Lower leg skin (tissue), 4 donors: ENCODE data around the gene RCN2. TPM values are rescaled to one million over a fixed set of nuclear protein-coding genes. Genes with fewer than 3 reads are reported as not detected.

ENCODE experiments used
- DNase-seq, 2 donors: peaks; one replicate each; pipeline ENCODE4 v3.0.0-alpha.2; 2019; ENCODE audit warnings: low spot score in 2 of 2
- H3K4me3 ChIP-seq: fragments of 200-600 bp; sonication (generic); 2 replicates; pipeline ENCODE4 v1.5.1; 2017; ENCODE audit warnings: mild to moderate bottlenecking, low read depth; ENCODE audit not compliant: poor library complexity, severe bottlenecking
- CTCF ChIP-seq, 3 donors: fragments of 450-650 bp; IDR thresholded peaks; one replicate each; pipeline ENCODE4 v1.5.1; 2016; ENCODE audit warnings: antibody characterized with exemption in 3 of 3, mild to moderate bottlenecking in 3 of 3, moderate library complexity in 2 of 3
- POLR2A ChIP-seq, 2 donors: fragments of 450-650 bp; IDR thresholded peaks; one replicate each; pipeline ENCODE4 v1.6.1; 2016 to 2017; ENCODE audit warnings: antibody characterized with exemption in 2 of 2, mild to moderate bottlenecking in 1 of 2, moderate library complexity in 1 of 2
- WGBS, 2 donors: methylation state at CpG; one replicate each; pipeline ENCODE4 v1.1.5; 2018; 5-methylcytosine and 5-hydroxymethylcytosine counted together
- intact Hi-C: fragments of 100-400 bp; cut with DNase I; formaldehyde crosslinking; loops from one replicate; pipeline ENCODE4 v1.15.0; 2023; ENCODE audit warnings: low total_unique reads
- total RNA-seq, 4 donors: library from RNA; depleted of rRNA; stranded (reverse); fragments of >200 nt; gene quantifications; one replicate each; pipeline ENCODE4 v1.1.0, GENCODE V29; 2016

RCN2 gene
- total RNA-seq, 4 donors from 2014 or later, result 21.4 to 29.2 (median 23.8) TPM

DNA sequence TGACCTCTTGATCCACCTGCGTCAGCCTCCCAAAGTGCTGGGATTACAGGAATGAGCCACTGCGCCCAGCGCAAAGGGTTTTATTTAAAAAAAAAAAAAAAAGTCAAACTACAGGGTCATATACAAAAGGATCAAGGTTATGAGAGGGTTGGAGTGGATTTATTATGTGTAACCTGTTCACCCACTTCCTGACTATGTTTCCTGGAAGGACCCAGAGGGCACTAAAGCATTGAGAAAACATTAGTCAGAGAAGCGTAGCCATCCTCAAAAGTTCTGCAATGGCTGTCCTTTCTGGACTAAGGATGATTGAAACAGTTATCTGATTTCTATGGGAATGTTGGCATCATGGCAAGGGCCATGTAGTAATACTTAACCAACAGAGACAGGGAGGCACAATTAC lies 19.1 kb upstream of the RCN2 start:
- 84% methylated on average over 4 of the region's 4 CpGs for WGBS, 2 donors
- DNase-seq, result no peak
- intact Hi-C loops, result no loop called here
- H3K4me3 ChIP-seq, result no peak overlapping the region
- no peak for TF ChIP-seq POLR2A (IDR thresholded peaks at IDR 0.05)
- TF ChIP-seq CTCF (IDR thresholded peaks at IDR 0.05), result no peak

- H3K4me3 ChIP-seq, result no peak overlapping the region
- intact Hi-C loops, result no loop called here
- no peak for TF ChIP-seq POLR2A (IDR thresholded peaks at IDR 0.05)
- TF ChIP-seq CTCF (IDR thresholded peaks at IDR 0.05), result no peak
- 59 to 61% methylated on average over 2 of the region's 2 CpGs for WGBS, 2 donors
- DNase-seq, result no peak
These were observed 17.8 kb upstream of the RCN2 start for GRCh38 chr15:76913737-76914136.

GRCh38 chr15:76916369-76916768 lies 15.2 kb upstream of the RCN2 start:
- intact Hi-C loops, result no loop called here
- DNase-seq, result no peak
- WGBS, 2 donors, result 64 to 77% methylated on average over 13 of the region's 13 CpGs
- TF ChIP-seq POLR2A (IDR thresholded peaks at IDR 0.05) (no peak), CTCF (IDR thresholded peaks at IDR 0.05) (no peak)
- H3K4me3 ChIP-seq, result no peak overlapping the region

- no peak overlapping the region for H3K4me3 ChIP-seq
- WGBS, 2 donors, result 85 to 89% methylated on average over 3 of the region's 3 CpGs
- TF ChIP-seq CTCF (IDR thresholded peaks at IDR 0.05), result no peak
- TF ChIP-seq POLR2A (IDR thresholded peaks at IDR 0.05), result no peak
- intact Hi-C loops, result no loop called here
- no peak for DNase-seq
These were observed 3.3 kb upstream of the RCN2 start for GRCh38 chr15:76928201-76928600.

- DNase-seq, result no peak
- no peak overlapping the region for H3K4me3 ChIP-seq
- TF ChIP-seq CTCF (IDR thresholded peaks at IDR 0.05) (no peak), POLR2A (IDR thresholded peaks at IDR 0.05) (no peak)
- intact Hi-C loops, result no loop called here
These were observed 2.4 kb upstream of the RCN2 start for GRCh38 chr15:76929011-76929760.
